A549 (cell line): Measurements from ENCODE around the gene HOXA7. TPM values are rescaled to one million over a fixed set of nuclear protein-coding genes. Genes with fewer than 3 reads are reported as not detected.

Source experiments
- ATAC-seq, 2 experiments: fragments of 200-7000 bp in 1 of 2; fragments of >200 bp in 1 of 2; cut with Nextera tagmentation in 1 of 2; cut with Tn5 transposase in 1 of 2; 3 replicates each; pipeline versions ENCODE4 v1.8.0 to v1.9.1; 2018 to 2020; ENCODE audit warnings: mild to moderate bottlenecking in 1 of 2, moderate library complexity in 1 of 2
- CTCF ChIA-PET: fragments of 300-600 bp; sonication (Branson Sonifier 250); formaldehyde crosslinking; extraction: SDS; loops from one replicate; lab custom pipeline; 2021; ENCODE audit warnings: antibody characterized with exemption, inconsistent platforms; lab: Yijun Ruan, JAX
- POLR2A ChIA-PET: fragments of 350-600 bp; formaldehyde crosslinking; extraction: SDS; loops from one replicate; lab custom pipeline; 2021; ENCODE audit warnings: antibody characterized with exemption, inconsistent platforms; lab: Yijun Ruan, JAX
- DNase-seq, 2 experiments: peaks; one replicate each; pipeline versions ENCODE4 v3.0.0 to v3.0.0-alpha.2; 2011 to 2016; ENCODE audit warnings: low read depth in 1 of 2, low spot score in 1 of 2
- FAIRE-seq: peaks from 2 replicates; lab custom pipeline; 2011; peaks lifted over from hg19 to GRCh38; lab: Jason Lieb, UNC
- H3K27ac ChIP-seq, 2 experiments: fragments of >200 bp; sonication (Bioruptor Twin); formaldehyde crosslinking; 3 replicates each; pipeline ENCODE4 v1.5.1; 2016 to 2017
- H3K4me1 ChIP-seq: fragments of >200 bp; sonication (Bioruptor Twin); formaldehyde crosslinking; 3 replicates; pipeline ENCODE4 v1.6.1; 2016
- H3K4me2 ChIP-seq: fragments of >200 bp; sonication (Bioruptor Twin); formaldehyde crosslinking; 3 replicates; pipeline ENCODE4 v1.6.1; 2016
- H3K4me3 ChIP-seq: fragments of >200 bp; sonication (Bioruptor Twin); formaldehyde crosslinking; 3 replicates; pipeline ENCODE4 v1.5.1; 2016
- H3K9me3 ChIP-seq: fragments of >200 bp; sonication (Bioruptor Twin); formaldehyde crosslinking; 3 replicates; pipeline ENCODE4 v1.6.1; 2016
- CBX2 ChIP-seq: fragments of 200-600 bp; sonication (generic); IDR thresholded peaks from 2 replicates; pipeline ENCODE4 v1.6.1; 2016; ENCODE audit warnings: low read depth, mild to moderate bottlenecking, borderline replicate concordance
- CHD4 ChIP-seq: fragments of 200-600 bp; sonication (generic); IDR thresholded peaks from 2 replicates; pipeline ENCODE4 v1.6.1; 2016; ENCODE audit warnings: antibody characterized with exemption, mild to moderate bottlenecking, borderline replicate concordance
- ESRRA ChIP-seq: fragments of 150-350 bp; IDR thresholded peaks from 2 replicates; pipeline ENCODE4 v1.6.1; 2014; ENCODE audit warnings: mild to moderate bottlenecking, low read length, borderline replicate concordance
- FOSB ChIP-seq: fragments of 250-450 bp; sonication (Bioruptor Pico); IDR thresholded peaks from 2 replicates; pipeline ENCODE4 v1.5.0; 2020; ENCODE audit warnings: mild to moderate bottlenecking, moderate library complexity
- FOSL2 ChIP-seq, 2 experiments: fragments of 450-650 bp in 1 of 2; fragments of >200 bp in 1 of 2; sonication (Bioruptor Twin) in 1 of 2; formaldehyde crosslinking; IDR thresholded peaks; 2 replicates each; pipeline versions ENCODE4 v1.5.0 to v1.6.1; 2016 to 2020; ENCODE audit warnings: mild to moderate bottlenecking in 1 of 2, moderate library complexity in 1 of 2
- FOXS1 ChIP-seq: fragments of 250-450 bp; sonication (Bioruptor Pico); IDR thresholded peaks from 2 replicates; pipeline ENCODE4 v1.5.0; 2020; ENCODE audit warnings: mild to moderate bottlenecking, moderate library complexity
- GATA3 ChIP-seq: IDR thresholded peaks from 2 replicates; pipeline ENCODE4 v1.6.1; 2012; ENCODE audit warnings: borderline replicate concordance
- HOXB13 ChIP-seq: fragments of 250-450 bp; sonication (Bioruptor Pico); IDR thresholded peaks from 2 replicates; pipeline ENCODE4 v1.5.0; 2020; ENCODE audit warnings: low read depth, mild to moderate bottlenecking, moderate library complexity
- HOXB5 ChIP-seq: fragments of 250-450 bp; sonication (Bioruptor Pico); IDR thresholded peaks from 2 replicates; pipeline ENCODE4 v1.5.0; 2020; ENCODE audit warnings: mild to moderate bottlenecking, moderate library complexity
- JUN ChIP-seq, 2 experiments: fragments of >200 bp; sonication (Bioruptor Twin); formaldehyde crosslinking; IDR thresholded peaks; 2 replicates in 1 of 2; 3 replicates in 1 of 2; pipeline ENCODE4 v1.6.1; 2016 to 2017
- KDM5A ChIP-seq: fragments of 200-600 bp; sonication (generic); IDR thresholded peaks from 2 replicates; pipeline ENCODE4 v1.6.1; 2016; ENCODE audit warnings: antibody characterized with exemption, mild to moderate bottlenecking
- MAFK ChIP-seq: fragments of 450-650 bp; IDR thresholded peaks from 2 replicates; pipeline ENCODE4 v1.6.1; 2014; ENCODE audit not compliant: partially characterized antibody
- MAZ ChIP-seq: fragments of 150-350 bp; IDR thresholded peaks from 2 replicates; pipeline ENCODE4 v1.6.1; 2014; ENCODE audit warnings: antibody characterized with exemption, low read depth, low read length, borderline replicate concordance
- NFE2L2 ChIP-seq: fragments of 150-350 bp; conservative IDR thresholded peaks from 2 replicates; pipeline ENCODE4 v1.6.1; 2014; ENCODE audit warnings: low read length
- PHF8 ChIP-seq: fragments of 200-600 bp; sonication (generic); IDR thresholded peaks from 2 replicates; pipeline ENCODE4 v1.6.1; 2016; ENCODE audit warnings: low read depth, mild to moderate bottlenecking, antibody characterized with exemption, moderate library complexity, borderline replicate concordance
- RAD21 ChIP-seq, 2 experiments: fragments of >200 bp in 1 of 2; sonication (Bioruptor Twin) in 1 of 2; formaldehyde crosslinking in 1 of 2; IDR thresholded peaks in 1 of 2; conservative IDR thresholded peaks in 1 of 2; 2 replicates in 1 of 2; 3 replicates in 1 of 2; pipeline ENCODE4 v1.6.1; 2012 to 2018; ENCODE audit warnings: inconsistent platforms in 1 of 2
- RCOR1 ChIP-seq: fragments of 150-350 bp; IDR thresholded peaks from 2 replicates; pipeline ENCODE4 v1.6.1; 2014; ENCODE audit warnings: antibody characterized with exemption, low read length, low read depth
- TFCP2L1 ChIP-seq: fragments of 250-450 bp; sonication (Bioruptor Pico); IDR thresholded peaks from 2 replicates; pipeline ENCODE4 v1.5.0; 2021; ENCODE audit warnings: mild to moderate bottlenecking
- ZSCAN20 ChIP-seq: fragments of 250-450 bp; sonication (Bioruptor Pico); IDR thresholded peaks from 2 replicates; pipeline ENCODE4 v1.8.0; 2022; ENCODE audit warnings: mild to moderate bottlenecking, moderate library complexity
- WGBS: methylation state at CpG from one replicate; pipeline ENCODE4 v1.1.6; 2017; ENCODE audit errors: missing lambda C conversion rate; 5-methylcytosine and 5-hydroxymethylcytosine counted together
- polyA plus RNA-seq, 4 experiments: library from polyadenylated mRNA; depleted of rRNA in 3 of 4; stranded (reverse); fragments of >200 nt; fragmentation: RNase III in 1 of 4; extraction: RNeasy Plus Mini Kit Qiagen cat#74134 plus additional on column Dnase treatment in 1 of 4; gene quantifications; 2 replicates in 3 of 4; 3 replicates in 1 of 4; pipeline ENCODE4 v1.2.3, GENCODE V29; 2011 to 2017
- TF ChIP-seq, protein P1 (sequence below): fragments of 250-450 bp; sonication (Bioruptor Pico); IDR thresholded peaks from 2 replicates; pipeline ENCODE4 v1.5.0; 2021; ENCODE audit warnings: mild to moderate bottlenecking, moderate library complexity, borderline replicate concordance
- TF ChIP-seq, protein P2 (sequence below): IDR thresholded peaks from 2 replicates; pipeline ENCODE4 v1.6.1; 2012; ENCODE audit warnings: low read depth, borderline replicate concordance
- TF ChIP-seq, protein P3 (sequence below): fragments of >200 bp; sonication (Bioruptor Twin); formaldehyde crosslinking; IDR thresholded peaks from 3 replicates; pipeline ENCODE4 v1.5.1; 2016
- TF ChIP-seq, protein P4 (sequence below): IDR thresholded peaks from 2 replicates; pipeline ENCODE4 v1.6.1; 2012
- TF ChIP-seq, protein P5 (sequence below): fragments of >200 bp; sonication (Bioruptor Twin); formaldehyde crosslinking; IDR thresholded peaks from 3 replicates; pipeline ENCODE4 v1.6.1; 2016
- TF ChIP-seq, protein P6 (sequence below): fragments of 200-600 bp; sonication (generic); IDR thresholded peaks from 2 replicates; pipeline ENCODE4 v1.6.1; 2016; ENCODE audit warnings: antibody characterized with exemption, mild to moderate bottlenecking, moderate library complexity
- TF ChIP-seq, protein P7 (sequence below): IDR thresholded peaks from 2 replicates; pipeline ENCODE4 v1.6.1; 2012

Gene HOXA7
- polyA plus RNA-seq, 2 of the 4 experiments (the other 2 are of a cell fraction), result 4.1 to 4.8 TPM

DNA sequence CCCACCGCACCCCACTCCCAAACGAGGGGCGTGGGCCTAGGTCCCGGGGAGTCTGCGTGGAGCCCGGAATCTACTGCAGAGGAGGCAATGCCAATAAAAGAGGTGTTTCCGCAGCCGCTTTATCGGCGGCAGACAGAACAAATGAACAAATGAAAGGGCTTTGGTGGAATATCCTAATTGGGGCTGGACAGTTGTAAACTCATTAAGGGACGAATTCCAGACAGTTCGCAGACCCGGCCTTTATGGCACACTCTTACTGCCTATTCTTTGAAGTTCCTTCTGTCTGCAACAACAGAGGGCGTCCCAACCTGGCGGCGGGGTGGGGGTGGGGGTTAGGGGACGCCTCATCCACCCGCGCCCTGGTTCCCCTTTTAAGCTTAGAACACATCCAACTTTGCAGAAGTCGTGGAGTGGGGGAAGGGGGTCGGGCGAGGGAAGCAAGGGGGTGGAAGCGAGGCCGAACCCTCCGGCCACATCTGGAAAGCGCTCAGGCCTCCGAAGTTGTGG lies 4.8 kb upstream of the HOXA7 start (continued):
- TF ChIP-seq CBX2 (no peak), KDM5A (no peak), ESRRA (no peak), TFCP2L1 (CRISPR knock-in tag) (no peak)

DNA sequence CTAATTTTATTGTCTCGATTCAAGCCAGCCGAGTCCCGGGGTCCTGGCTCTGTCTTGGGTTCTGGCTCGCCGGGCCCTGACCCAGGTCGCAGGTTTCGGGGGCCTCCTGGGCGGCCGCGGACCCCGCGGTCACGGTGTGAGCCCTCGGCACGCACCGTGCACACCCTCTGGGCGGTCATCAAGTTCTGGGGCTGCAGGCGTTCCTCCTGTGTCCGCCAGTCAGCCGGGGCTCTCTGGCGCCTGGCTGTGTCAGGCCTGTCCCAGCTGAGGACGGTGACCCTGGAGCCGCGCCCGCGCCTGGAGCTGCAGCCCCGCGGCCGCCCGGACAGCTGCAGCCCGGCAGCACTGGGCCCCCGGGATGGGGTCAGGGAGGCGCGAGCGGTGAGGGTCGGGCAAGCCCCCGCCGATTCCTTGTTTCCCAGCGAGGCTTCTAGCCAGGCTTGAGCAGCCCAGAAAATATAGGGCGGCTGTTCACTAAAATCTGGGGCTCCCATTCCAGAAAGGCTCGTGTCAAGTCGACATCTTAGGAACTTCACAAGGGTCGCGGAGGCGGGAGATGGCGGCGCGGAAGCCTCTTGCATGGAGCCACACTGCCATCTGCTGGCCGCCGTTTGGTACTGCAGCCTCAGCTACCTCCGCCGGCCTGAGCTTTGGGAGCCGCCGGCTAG lies 4.2 kb upstream of the HOXA7 start:
- H3K4me1 ChIP-seq, result 0 out of 3 replicates have a peak, but pooled peaks cover 3% of the 10 kb centered on the region
- DNase-seq (peak; percentile 82 to 87), ATAC-seq (peak; percentile 70 to 84)
- TF ChIP-seq RAD21 (conservative IDR thresholded peaks at IDR 0.05 in 1 of 2, IDR thresholded peaks at IDR 0.05 in 1 of 2) (peak; percentile 91 to 95), HOXB13 (CRISPR knock-in tag) (no peak), FOSL2 (IDR thresholded peaks at IDR 0.05) (no peak), FOSL2 (CRISPR knock-in tag; IDR thresholded peaks at IDR 0.05) (no peak), MAZ (no peak), FOSB (CRISPR knock-in tag) (no peak), GATA3 (no peak), CHD4 (no peak), FOXS1 (CRISPR knock-in tag) (no peak), ZSCAN20 (CRISPR knock-in tag) (no peak), PHF8 (no peak), NFE2L2 (no peak), HOXB5 (CRISPR knock-in tag) (no peak), RCOR1 (no peak), KDM5A (0 out of 2 replicates have a peak, but pooled peaks have one; percentile 21), JUN (IDR thresholded peaks at IDR 0.05) (no peak), MAFK (no peak)
- TF ChIP-seq, protein P1, sequence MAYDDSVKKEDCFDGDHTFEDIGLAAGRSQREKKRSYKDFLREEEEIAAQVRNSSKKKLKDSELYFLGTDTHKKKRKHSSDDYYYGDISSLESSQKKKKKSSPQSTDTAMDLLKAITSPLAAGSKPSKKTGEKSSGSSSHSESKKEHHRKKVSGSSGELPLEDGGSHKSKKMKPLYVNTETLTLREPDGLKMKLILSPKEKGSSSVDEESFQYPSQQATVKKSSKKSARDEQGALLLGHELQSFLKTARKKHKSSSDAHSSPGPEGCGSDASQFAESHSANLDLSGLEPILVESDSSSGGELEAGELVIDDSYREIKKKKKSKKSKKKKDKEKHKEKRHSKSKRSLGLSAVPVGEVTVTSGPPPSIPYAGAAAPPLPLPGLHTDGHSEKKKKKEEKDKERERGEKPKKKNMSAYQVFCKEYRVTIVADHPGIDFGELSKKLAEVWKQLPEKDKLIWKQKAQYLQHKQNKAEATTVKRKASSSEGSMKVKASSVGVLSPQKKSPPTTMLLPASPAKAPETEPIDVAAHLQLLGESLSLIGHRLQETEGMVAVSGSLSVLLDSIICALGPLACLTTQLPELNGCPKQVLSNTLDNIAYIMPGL, result no peak
- TF ChIP-seq, protein P2, sequence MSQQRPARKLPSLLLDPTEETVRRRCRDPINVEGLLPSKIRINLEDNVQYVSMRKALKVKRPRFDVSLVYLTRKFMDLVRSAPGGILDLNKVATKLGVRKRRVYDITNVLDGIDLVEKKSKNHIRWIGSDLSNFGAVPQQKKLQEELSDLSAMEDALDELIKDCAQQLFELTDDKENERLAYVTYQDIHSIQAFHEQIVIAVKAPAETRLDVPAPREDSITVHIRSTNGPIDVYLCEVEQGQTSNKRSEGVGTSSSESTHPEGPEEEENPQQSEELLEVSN, result peak; percentile 84
- TF ChIP-seq, protein P3, sequence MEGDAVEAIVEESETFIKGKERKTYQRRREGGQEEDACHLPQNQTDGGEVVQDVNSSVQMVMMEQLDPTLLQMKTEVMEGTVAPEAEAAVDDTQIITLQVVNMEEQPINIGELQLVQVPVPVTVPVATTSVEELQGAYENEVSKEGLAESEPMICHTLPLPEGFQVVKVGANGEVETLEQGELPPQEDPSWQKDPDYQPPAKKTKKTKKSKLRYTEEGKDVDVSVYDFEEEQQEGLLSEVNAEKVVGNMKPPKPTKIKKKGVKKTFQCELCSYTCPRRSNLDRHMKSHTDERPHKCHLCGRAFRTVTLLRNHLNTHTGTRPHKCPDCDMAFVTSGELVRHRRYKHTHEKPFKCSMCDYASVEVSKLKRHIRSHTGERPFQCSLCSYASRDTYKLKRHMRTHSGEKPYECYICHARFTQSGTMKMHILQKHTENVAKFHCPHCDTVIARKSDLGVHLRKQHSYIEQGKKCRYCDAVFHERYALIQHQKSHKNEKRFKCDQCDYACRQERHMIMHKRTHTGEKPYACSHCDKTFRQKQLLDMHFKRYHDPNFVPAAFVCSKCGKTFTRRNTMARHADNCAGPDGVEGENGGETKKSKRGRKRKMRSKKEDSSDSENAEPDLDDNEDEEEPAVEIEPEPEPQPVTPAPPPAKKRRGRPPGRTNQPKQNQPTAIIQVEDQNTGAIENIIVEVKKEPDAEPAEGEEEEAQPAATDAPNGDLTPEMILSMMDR, result peak; percentile 93
- TF ChIP-seq, protein P4, sequence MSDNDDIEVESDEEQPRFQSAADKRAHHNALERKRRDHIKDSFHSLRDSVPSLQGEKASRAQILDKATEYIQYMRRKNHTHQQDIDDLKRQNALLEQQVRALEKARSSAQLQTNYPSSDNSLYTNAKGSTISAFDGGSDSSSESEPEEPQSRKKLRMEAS, result peak; percentile 61
- TF ChIP-seq, protein P5, sequence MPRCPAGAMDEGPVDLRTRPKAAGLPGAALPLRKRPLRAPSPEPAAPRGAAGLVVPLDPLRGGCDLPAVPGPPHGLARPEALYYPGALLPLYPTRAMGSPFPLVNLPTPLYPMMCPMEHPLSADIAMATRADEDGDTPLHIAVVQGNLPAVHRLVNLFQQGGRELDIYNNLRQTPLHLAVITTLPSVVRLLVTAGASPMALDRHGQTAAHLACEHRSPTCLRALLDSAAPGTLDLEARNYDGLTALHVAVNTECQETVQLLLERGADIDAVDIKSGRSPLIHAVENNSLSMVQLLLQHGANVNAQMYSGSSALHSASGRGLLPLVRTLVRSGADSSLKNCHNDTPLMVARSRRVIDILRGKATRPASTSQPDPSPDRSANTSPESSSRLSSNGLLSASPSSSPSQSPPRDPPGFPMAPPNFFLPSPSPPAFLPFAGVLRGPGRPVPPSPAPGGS, result no peak
- TF ChIP-seq, protein P6, sequence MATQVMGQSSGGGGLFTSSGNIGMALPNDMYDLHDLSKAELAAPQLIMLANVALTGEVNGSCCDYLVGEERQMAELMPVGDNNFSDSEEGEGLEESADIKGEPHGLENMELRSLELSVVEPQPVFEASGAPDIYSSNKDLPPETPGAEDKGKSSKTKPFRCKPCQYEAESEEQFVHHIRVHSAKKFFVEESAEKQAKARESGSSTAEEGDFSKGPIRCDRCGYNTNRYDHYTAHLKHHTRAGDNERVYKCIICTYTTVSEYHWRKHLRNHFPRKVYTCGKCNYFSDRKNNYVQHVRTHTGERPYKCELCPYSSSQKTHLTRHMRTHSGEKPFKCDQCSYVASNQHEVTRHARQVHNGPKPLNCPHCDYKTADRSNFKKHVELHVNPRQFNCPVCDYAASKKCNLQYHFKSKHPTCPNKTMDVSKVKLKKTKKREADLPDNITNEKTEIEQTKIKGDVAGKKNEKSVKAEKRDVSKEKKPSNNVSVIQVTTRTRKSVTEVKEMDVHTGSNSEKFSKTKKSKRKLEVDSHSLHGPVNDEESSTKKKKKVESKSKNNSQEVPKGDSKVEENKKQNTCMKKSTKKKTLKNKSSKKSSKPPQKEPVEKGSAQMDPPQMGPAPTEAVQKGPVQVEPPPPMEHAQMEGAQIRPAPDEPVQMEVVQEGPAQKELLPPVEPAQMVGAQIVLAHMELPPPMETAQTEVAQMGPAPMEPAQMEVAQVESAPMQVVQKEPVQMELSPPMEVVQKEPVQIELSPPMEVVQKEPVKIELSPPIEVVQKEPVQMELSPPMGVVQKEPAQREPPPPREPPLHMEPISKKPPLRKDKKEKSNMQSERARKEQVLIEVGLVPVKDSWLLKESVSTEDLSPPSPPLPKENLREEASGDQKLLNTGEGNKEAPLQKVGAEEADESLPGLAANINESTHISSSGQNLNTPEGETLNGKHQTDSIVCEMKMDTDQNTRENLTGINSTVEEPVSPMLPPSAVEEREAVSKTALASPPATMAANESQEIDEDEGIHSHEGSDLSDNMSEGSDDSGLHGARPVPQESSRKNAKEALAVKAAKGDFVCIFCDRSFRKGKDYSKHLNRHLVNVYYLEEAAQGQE, result no peak
- TF ChIP-seq, protein P7, sequence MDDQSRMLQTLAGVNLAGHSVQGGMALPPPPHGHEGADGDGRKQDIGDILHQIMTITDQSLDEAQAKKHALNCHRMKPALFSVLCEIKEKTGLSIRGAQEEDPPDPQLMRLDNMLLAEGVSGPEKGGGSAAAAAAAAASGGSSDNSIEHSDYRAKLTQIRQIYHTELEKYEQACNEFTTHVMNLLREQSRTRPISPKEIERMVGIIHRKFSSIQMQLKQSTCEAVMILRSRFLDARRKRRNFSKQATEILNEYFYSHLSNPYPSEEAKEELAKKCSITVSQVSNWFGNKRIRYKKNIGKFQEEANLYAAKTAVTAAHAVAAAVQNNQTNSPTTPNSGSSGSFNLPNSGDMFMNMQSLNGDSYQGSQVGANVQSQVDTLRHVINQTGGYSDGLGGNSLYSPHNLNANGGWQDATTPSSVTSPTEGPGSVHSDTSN, result no peak

More for the DNA sequence above, 4.2 kb upstream of the HOXA7 start:
- POLR2A ChIA-PET, result interaction anchor here (0.6 to 1.3 kb wide), 4 partner anchors 10 to 962 kb away, joined by 3 to 14 read pairs (median 4); no protein-coding TSS in a partner anchor
- CTCF ChIA-PET, result interaction anchor here (0.6 to 7.0 kb wide), 58 partner anchors 8 to 1304 kb away, joined by 3 to 160 read pairs (median 4); partner anchors contain the start of genes HOXA10, HOXA3, HOXA5 and HOXA6
- Histone ChIP-seq H3K9me3 (no peaks in the 10 kb centered on the region), H3K4me2 (peak overlapping the region; percentile 96), H3K4me3 (peak overlapping the region; percentile 65), H3K27ac (peak overlapping the region; percentile 86)
- 20% methylated on average over 25 of the region's 54 CpGs for WGBS
- FAIRE-seq, result no peak
